Transverse colon (tissue), 4 donors: Measurements from ENCODE around the gene ZNF580. TPM values are rescaled to one million over a fixed set of nuclear protein-coding genes. Genes with fewer than 3 reads are reported as not detected.

Experiments
- DNase-seq: peaks from one replicate; pipeline ENCODE4 v3.0.0-alpha.2; 2019
- H3K27ac ChIP-seq, 4 donors: fragments of 200-600 bp; sonication (generic); 2 replicates each; pipeline ENCODE4 v1.5.1; 2016 to 2018; ENCODE audit warnings: inconsistent platforms in 4 of 4
- H3K27me3 ChIP-seq: fragments of 200-600 bp; sonication (generic); 2 replicates; pipeline ENCODE4 v1.5.1; 2017; ENCODE audit warnings: inconsistent platforms
- H3K36me3 ChIP-seq, 4 donors: fragments of 200-600 bp; sonication (generic); 2 replicates each; pipeline ENCODE4 v1.5.1; 2017 to 2019; ENCODE audit warnings: inconsistent platforms in 4 of 4
- H3K4me1 ChIP-seq, 4 donors: fragments of 200-600 bp; sonication (generic); 2 replicates each; pipeline ENCODE4 v1.5.1; 2017 to 2020; ENCODE audit warnings: inconsistent platforms in 4 of 4
- H3K4me3 ChIP-seq, 4 donors: fragments of 200-600 bp; sonication (generic); 1 replicate in 1 of 4; 2 replicates in 3 of 4; pipeline versions ENCODE4 v1.5.1 to v1.6.1; 2017 to 2019; ENCODE audit warnings: inconsistent platforms in 4 of 4
- H3K9me3 ChIP-seq, 2 donors: fragments of 200-600 bp; sonication (generic); 2 replicates each; pipeline ENCODE4 v1.5.1; 2017 to 2019; ENCODE audit warnings: inconsistent platforms in 2 of 2
- EP300 ChIP-seq: sonication (generic); formaldehyde crosslinking; IDR thresholded peaks from one replicate; pipeline ENCODE4 v1.6.1; 2017; ENCODE audit warnings: antibody characterized with exemption, low read depth
- POLR2A ChIP-seq: fragments of 450-650 bp; IDR thresholded peaks from one replicate; pipeline ENCODE4 v1.6.1; 2016; ENCODE audit warnings: antibody characterized with exemption, mild to moderate bottlenecking, moderate library complexity
- POLR2AphosphoS5 ChIP-seq, 3 donors: sonication (generic); formaldehyde crosslinking; IDR thresholded peaks; one replicate each; pipeline ENCODE4 v1.6.1; 2016; ENCODE audit warnings: antibody characterized with exemption in 3 of 3
- WGBS, 2 donors: methylation state at CpG; one replicate each; pipeline ENCODE4 v1.1.5; 2018; ENCODE audit warnings: low coverage in 1 of 2; 5-methylcytosine and 5-hydroxymethylcytosine counted together
- in situ Hi-C, 4 donors: fragments of 200-750 bp; cut with MboI; loops; one replicate each; pipeline versions ENCODE4 v1.15.0 to v1.15.1; 2017; ENCODE audit warnings: low sequenced_read_pairs in 3 of 4, low pct_ligation_motif_present in 1 of 4, low pct_unique_long_range_greater_than_20kb in 1 of 4
- intact Hi-C: fragments of 100-400 bp; cut with DNase I; formaldehyde crosslinking; loops from one replicate; pipeline ENCODE4 v1.15.1; 2023; ENCODE audit warnings: low total_unique reads
- total RNA-seq, 4 donors: library from RNA; depleted of rRNA; stranded (reverse); fragments of >200 nt; gene quantifications; one replicate each; pipeline ENCODE4 v1.1.0, GENCODE V29; 2016
- TF ChIP-seq, protein P1 (sequence below), 5 experiments: fragments of 200-600 bp in 3 of 5; fragments of 450-650 bp in 2 of 5; sonication (generic) in 3 of 5; IDR thresholded peaks; 1 replicate in 2 of 5; 2 replicates in 3 of 5; pipeline ENCODE4 v1.5.1; 2016 to 2017; ENCODE audit warnings: antibody characterized with exemption in 5 of 5, inconsistent platforms in 3 of 5, mild to moderate bottlenecking in 2 of 5, moderate library complexity in 1 of 5

ZNF580 gene
- total RNA-seq, 4 donors from 2014 or later = 15.2 to 154 (median 25.7) TPM

DNA sequence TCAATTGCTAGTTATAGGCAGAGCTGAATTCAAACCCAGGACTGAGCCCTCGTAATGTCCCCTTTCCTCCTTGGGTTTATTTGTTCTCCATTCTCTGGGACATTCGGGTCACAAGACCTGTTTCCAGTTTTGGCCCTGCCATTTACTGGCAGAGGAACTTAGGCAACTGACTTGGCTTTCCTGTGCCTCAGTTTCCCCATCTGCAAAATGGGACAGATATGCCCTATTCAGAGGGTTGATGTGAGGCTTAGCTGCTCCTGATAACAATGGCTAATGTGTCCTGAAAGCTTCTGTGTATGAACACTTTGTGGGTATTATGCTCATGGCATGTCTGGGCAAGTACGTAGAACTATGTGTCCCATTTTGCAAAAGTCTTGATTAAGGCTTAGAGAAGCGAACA, 39.7 kb upstream of the ZNF580 start:
- in situ Hi-C loops = loop anchor here in 1 of 4 donors (10.0 kb wide), 1 partner anchor 86 kb away; no protein-coding TSS in a partner anchor

DNA sequence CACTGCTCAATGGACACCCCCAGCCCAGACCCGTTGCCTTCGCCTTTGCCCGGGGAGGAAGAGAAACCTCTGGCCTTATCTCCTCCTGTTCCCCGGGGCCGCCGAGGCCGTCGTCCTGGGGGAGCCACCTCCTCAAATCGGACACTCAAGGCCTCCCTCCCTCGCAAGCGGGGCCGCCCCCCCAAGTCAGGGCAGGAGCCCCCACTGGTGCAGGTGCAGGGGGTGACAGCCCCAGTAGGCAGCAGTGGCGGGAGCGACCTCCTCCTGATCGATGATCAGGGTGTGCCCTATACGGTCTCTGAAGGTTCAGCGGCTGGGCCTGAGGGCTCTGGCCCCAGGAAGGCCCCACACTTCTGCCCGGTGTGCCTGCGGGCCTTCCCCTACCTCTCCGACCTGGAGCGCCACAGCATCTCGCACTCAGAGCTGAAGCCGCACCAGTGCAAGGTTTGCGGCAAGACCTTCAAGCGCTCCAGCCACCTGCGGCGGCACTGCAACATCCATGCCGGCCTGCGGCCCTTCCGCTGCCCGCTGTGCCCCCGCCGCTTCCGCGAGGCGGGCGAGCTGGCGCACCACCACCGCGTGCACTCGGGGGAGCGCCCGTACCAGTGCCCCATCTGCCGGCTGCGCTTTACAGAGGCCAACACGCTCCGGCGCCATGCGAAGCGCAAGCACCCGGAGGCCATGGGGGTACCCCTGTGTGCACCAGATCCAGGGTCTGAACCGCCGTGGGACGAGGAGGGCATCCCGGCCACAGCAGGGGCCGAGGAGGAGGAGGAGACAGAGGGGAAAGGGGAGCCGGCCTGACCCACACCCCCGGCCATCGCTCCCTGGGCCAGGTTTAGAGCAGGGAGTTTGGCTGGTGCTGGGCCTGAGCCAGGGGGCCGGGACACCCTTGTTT, 38.4 kb upstream of the ZNF580 start:
- H3K4me3 ChIP-seq = no peak overlapping the region
- no peaks in the 10 kb centered on the region for H3K27me3 ChIP-seq
- no peaks in the 10 kb centered on the region for H3K36me3 ChIP-seq
- peaks cover 18 to 38% (median 28%) of the 10 kb centered on the region in 4 donors for H3K4me1 ChIP-seq
- H3K9me3 ChIP-seq = no peaks in the 10 kb centered on the region
- no peak for DNase-seq
- WGBS, 2 donors = 95% methylated on average over 55 of the region's 60 CpGs; no CpG with 5 or more reads in 1 of the 2 donors
- in situ Hi-C loops = loop anchor here in 1 of 4 donors (10.0 kb wide), 1 partner anchor 88 kb away; no protein-coding TSS in a partner anchor
- TF ChIP-seq EP300 (no peak), POLR2A (no peak), POLR2AphosphoS5 (IDR thresholded peaks at IDR 0.05) (no peak)
- TF ChIP-seq, protein P1, sequence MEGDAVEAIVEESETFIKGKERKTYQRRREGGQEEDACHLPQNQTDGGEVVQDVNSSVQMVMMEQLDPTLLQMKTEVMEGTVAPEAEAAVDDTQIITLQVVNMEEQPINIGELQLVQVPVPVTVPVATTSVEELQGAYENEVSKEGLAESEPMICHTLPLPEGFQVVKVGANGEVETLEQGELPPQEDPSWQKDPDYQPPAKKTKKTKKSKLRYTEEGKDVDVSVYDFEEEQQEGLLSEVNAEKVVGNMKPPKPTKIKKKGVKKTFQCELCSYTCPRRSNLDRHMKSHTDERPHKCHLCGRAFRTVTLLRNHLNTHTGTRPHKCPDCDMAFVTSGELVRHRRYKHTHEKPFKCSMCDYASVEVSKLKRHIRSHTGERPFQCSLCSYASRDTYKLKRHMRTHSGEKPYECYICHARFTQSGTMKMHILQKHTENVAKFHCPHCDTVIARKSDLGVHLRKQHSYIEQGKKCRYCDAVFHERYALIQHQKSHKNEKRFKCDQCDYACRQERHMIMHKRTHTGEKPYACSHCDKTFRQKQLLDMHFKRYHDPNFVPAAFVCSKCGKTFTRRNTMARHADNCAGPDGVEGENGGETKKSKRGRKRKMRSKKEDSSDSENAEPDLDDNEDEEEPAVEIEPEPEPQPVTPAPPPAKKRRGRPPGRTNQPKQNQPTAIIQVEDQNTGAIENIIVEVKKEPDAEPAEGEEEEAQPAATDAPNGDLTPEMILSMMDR (IDR thresholded peaks at IDR 0.05) = no peak
- H3K27ac ChIP-seq = no peak overlapping the region
- intact Hi-C loops = loop anchor here (10.0 kb wide), 1 partner anchor 488 kb away; the partner anchor contains the start of gene PPP1R12C

More for the DNA sequence above, 39.7 kb upstream of the ZNF580 start:
- TF ChIP-seq EP300 (no peak), POLR2A (no peak), POLR2AphosphoS5 (IDR thresholded peaks at IDR 0.05) (no peak)
- TF ChIP-seq, protein P1 (IDR thresholded peaks at IDR 0.05) = no peak
- no peaks in the 10 kb centered on the region for H3K27me3 ChIP-seq
- WGBS, 2 donors = 43 to 68% methylated on average over 1 to 4 of the region's 4 CpGs
- no peak for DNase-seq
- H3K4me3 ChIP-seq = peak overlapping the region in 3 of 4 donors; percentile 80 to 96 (median 87)
- H3K4me1 ChIP-seq = peaks cover 13 to 28% (median 20%) of the 10 kb centered on the region in 4 donors
- intact Hi-C loops = loop anchor here (10.0 kb wide), 1 partner anchor 486 kb away; the partner anchor contains the start of gene PPP1R12C
- H3K27ac ChIP-seq = peak overlapping the region; percentile 96 to 100 (median 98)
- no peaks in the 10 kb centered on the region for H3K36me3 ChIP-seq
- H3K9me3 ChIP-seq = no peaks in the 10 kb centered on the region

DNA sequence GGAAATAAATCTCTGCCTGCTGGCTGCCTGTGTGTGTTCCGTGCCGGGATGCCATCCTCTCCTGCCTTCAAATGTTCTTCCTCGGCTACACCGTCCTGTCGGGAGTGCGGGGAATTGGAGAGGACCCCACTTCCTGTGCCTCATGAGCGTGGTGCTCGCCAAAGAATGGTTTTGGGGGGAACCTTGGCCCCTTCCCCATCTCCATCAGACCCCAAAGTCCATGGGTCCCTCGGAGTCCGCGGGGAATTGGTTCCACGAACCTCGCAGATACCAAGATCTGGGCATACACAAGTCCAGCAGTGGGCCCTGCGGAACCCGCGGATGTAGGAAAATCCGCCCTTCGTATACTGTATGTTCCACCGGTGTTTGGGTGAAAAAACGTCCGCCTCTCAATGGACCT, 37.7 kb upstream of the ZNF580 start:
- intact Hi-C loops = loop anchor here (10.0 kb wide), 1 partner anchor 488 kb away; the partner anchor contains the start of gene PPP1R12C
- Histone ChIP-seq H3K4me1 (peaks cover 18 to 38% (median 28%) of the 10 kb centered on the region in 4 donors), H3K27me3 (no peaks in the 10 kb centered on the region), H3K27ac (no peak overlapping the region), H3K36me3 (no peaks in the 10 kb centered on the region), H3K9me3 (no peaks in the 10 kb centered on the region), H3K4me3 (no peak overlapping the region)
- TF ChIP-seq POLR2AphosphoS5 (IDR thresholded peaks at IDR 0.05) = no peak
- TF ChIP-seq, protein P1 (IDR thresholded peaks at IDR 0.05) = no peak
- no peak for TF ChIP-seq POLR2A
- TF ChIP-seq EP300 = no peak
- DNase-seq = no peak
- in situ Hi-C loops = loop anchor here in 1 of 4 donors (10.0 kb wide), 1 partner anchor 88 kb away; no protein-coding TSS in a partner anchor
- WGBS, 2 donors = 93% methylated on average over 21 of the region's 21 CpGs; no CpG with 5 or more reads in 1 of the 2 donors
